GM12878 (cell line): ENCODE data around the gene MSH6. TPM values are rescaled to one million over a fixed set of nuclear protein-coding genes. Genes with fewer than 3 reads are reported as not detected.
A peak's percentile ranks its signal among the peaks of the same experiment; 100 is the strongest.

ENCODE experiments used
- CBFB ChIP-seq: IDR thresholded peaks from 2 replicates; pipeline ENCODE4 v1.6.1; 2016; ENCODE audit warnings: antibody characterized with exemption, low read depth
- CBX3 ChIP-seq: fragments of 200-600 bp; sonication (generic); IDR thresholded peaks from 2 replicates; pipeline ENCODE4 v1.6.1; 2016; ENCODE audit warnings: low read depth, borderline replicate concordance
- CBX5 ChIP-seq: sonication (generic); IDR thresholded peaks from 2 replicates; pipeline ENCODE4 v1.6.1; 2016; ENCODE audit warnings: low read depth, moderate library complexity, mild to moderate bottlenecking, inconsistent platforms
- EP300 ChIP-seq, 2 experiments: fragments of 150-350 bp in 1 of 2; IDR thresholded peaks; 2 replicates each; pipeline ENCODE4 v1.6.1; 2011 to 2012; ENCODE audit warnings: low read depth in 2 of 2, low read length in 2 of 2, borderline replicate concordance in 1 of 2, improper control_type of control experiment in 1 of 2, inconsistent platforms in 1 of 2; ENCODE audit not compliant: control insufficient read depth in 1 of 2
- GABPA ChIP-seq: IDR thresholded peaks from 2 replicates; pipeline ENCODE4 v1.6.1; 2014; ENCODE audit warnings: antibody characterized with exemption, low read depth, mild to moderate bottlenecking, inconsistent platforms
- IKZF2 ChIP-seq, 2 experiments: fragments of 450-650 bp; IDR thresholded peaks; 2 replicates each; pipeline ENCODE4 v1.6.1; 2017; ENCODE audit warnings: mild to moderate bottlenecking in 2 of 2, moderate library complexity in 2 of 2
- IRF4 ChIP-seq: IDR thresholded peaks from 2 replicates; pipeline ENCODE4 v1.6.1; 2011; ENCODE audit warnings: low read depth, low read length
- JUNB ChIP-seq: IDR thresholded peaks from 2 replicates; pipeline ENCODE4 v1.6.1; 2016; ENCODE audit warnings: antibody characterized with exemption, mild to moderate bottlenecking
- MEF2B ChIP-seq: fragments of 450-650 bp; IDR thresholded peaks from 2 replicates; pipeline ENCODE4 v1.6.1; 2018; ENCODE audit warnings: mild to moderate bottlenecking, moderate library complexity; ENCODE audit not compliant: partially characterized antibody, poor library complexity, severe bottlenecking
- MTA2 ChIP-seq: fragments of 450-650 bp; IDR thresholded peaks from 2 replicates; pipeline ENCODE4 v1.6.1; 2016; ENCODE audit warnings: low read depth, mild to moderate bottlenecking, moderate library complexity
- MXI1 ChIP-seq: fragments of 150-350 bp; IDR thresholded peaks from 2 replicates; pipeline ENCODE4 v1.6.1; 2011; ENCODE audit warnings: low read depth, mild to moderate bottlenecking, inconsistent platforms, low read length, improper control_type of control experiment
- NBN ChIP-seq: fragments of 450-650 bp; IDR thresholded peaks from 2 replicates; pipeline ENCODE4 v1.6.1; 2016
- PAX8 ChIP-seq: fragments of 450-650 bp; IDR thresholded peaks from 2 replicates; pipeline ENCODE4 v1.6.1; 2017; ENCODE audit warnings: mild to moderate bottlenecking, moderate library complexity
- RAD21 ChIP-seq: IDR thresholded peaks from 2 replicates; pipeline ENCODE4 v1.6.1; 2011; ENCODE audit warnings: mild to moderate bottlenecking, low read depth, low read length, moderate library complexity; ENCODE audit not compliant: insufficient read depth
- SUPT20H ChIP-seq: IDR thresholded peaks from 2 replicates; pipeline ENCODE4 v1.6.1; 2011; ENCODE audit warnings: low read depth, mild to moderate bottlenecking, low read length, moderate library complexity, borderline replicate concordance; ENCODE audit not compliant: control insufficient read depth
- TCF12 ChIP-seq: IDR thresholded peaks from 2 replicates; pipeline ENCODE4 v1.6.1; 2011; ENCODE audit warnings: low read depth, mild to moderate bottlenecking, low read length
- YY1 ChIP-seq: IDR thresholded peaks from 2 replicates; pipeline ENCODE4 v1.6.1; 2011; ENCODE audit warnings: low read depth, mild to moderate bottlenecking, low read length
- ZNF217 ChIP-seq: fragments of 450-650 bp; IDR thresholded peaks from 2 replicates; pipeline ENCODE4 v1.6.1; 2017; ENCODE audit warnings: antibody characterized with exemption, mild to moderate bottlenecking
- ZNF24 ChIP-seq: fragments of 450-650 bp; IDR thresholded peaks from 2 replicates; pipeline ENCODE4 v1.6.1; 2017; ENCODE audit warnings: antibody characterized with exemption, mild to moderate bottlenecking
- polyA plus RNA-seq, 11 experiments: library from polyadenylated mRNA; depleted of rRNA in 4 of 11; unstranded in 6 of 11; stranded (reverse) in 5 of 11; fragments of >200 nt; fragmentation: Nextera tagmentation in 4 of 11; fragmentation: Illumina TruSeq in 1 of 11; extraction: Ambion mirVana in 4 of 11; extraction: Trizol in 1 of 11; gene quantifications; 1 replicate in 1 of 11; 2 replicates in 10 of 11; pipeline versions ENCODE4 v1.2.1 to v1.2.3, GENCODE V29; 2011 to 2016; ENCODE audit warnings: inconsistent platforms in 2 of 11, missing spikeins in 2 of 11, low read depth in 1 of 11
- total RNA-seq, 4 experiments: library from RNA; depleted of rRNA in 3 of 4; stranded (reverse); fragments of >200 nt in 3 of 4; fragmentation: Illumina TruSeq in 1 of 4; extraction: Trizol in 1 of 4; gene quantifications; 2 replicates each; pipeline versions ENCODE4 v1.2.1 to v1.2.3, GENCODE V29; 2013 to 2021
- TF ChIP-seq, protein P1 (sequence below): fragments of 450-650 bp; IDR thresholded peaks from 2 replicates; pipeline ENCODE4 v1.6.1; 2017; ENCODE audit warnings: mild to moderate bottlenecking, low read depth, inconsistent platforms; ENCODE audit not compliant: poor library complexity, severe bottlenecking
- TF ChIP-seq, protein P2 (sequence below): fragments of 450-650 bp; IDR thresholded peaks from 2 replicates; pipeline ENCODE4 v1.6.1; 2017; ENCODE audit warnings: borderline replicate concordance
- TF ChIP-seq, protein P3 (sequence below): fragments of 450-650 bp; IDR thresholded peaks from 2 replicates; pipeline ENCODE4 v1.6.1; 2016; ENCODE audit warnings: mild to moderate bottlenecking
- TF ChIP-seq, protein P4 (sequence below): IDR thresholded peaks from 2 replicates; pipeline ENCODE4 v1.6.1; 2011; ENCODE audit warnings: low read depth, mild to moderate bottlenecking, low read length, moderate library complexity, borderline replicate concordance; ENCODE audit errors: extremely low read depth

The MSH6 gene
- total and polyA plus RNA-seq, 10 of the 15 experiments (the other 5 are each of a cell fraction or from before 2014, with no cell fraction given), result 12.4 to 108 (median 67.4) TPM

DNA sequence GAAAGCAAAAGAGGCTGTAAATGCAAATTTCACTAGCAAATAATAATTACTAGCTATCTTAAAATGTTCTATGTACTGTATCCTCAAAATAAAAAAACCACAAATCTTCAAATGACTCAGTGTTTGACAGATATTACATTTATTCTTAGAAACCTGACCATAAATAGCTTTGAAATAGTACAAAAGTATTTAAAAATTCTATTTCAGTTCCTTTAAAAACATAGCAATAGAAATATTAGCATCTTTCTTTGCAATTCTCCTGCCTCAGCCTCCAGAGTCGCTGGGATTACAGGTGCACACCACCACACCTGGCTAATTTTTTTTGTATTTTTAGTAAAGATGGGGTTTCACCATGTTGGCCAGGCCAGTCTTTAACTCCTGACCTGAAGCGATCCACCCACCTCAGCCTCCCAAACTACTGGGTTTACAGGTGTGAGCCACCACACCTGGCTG, 50.6 kb downstream of the MSH6 start (continued):
- TF ChIP-seq SUPT20H (no peak), MEF2B (peak; percentile 99), PAX8 (no peak), ZNF24 (no peak), ZNF217 (peak; percentile 91), MXI1 (0 out of 2 replicates have a peak, but pooled peaks have one; percentile 25), RAD21 (no peak), GABPA (0 out of 2 replicates have a peak, but pooled peaks have one; percentile 43), EP300 (IDR thresholded peaks at IDR 0.05; ENCODE audit: borderline replicate concordance in 1 of 2, control insufficient read depth in 1 of 2, low read depth in 2 of 2, low read length in 2 of 2) (peak in 1 of 2 experiments; percentile 84; a peak in 2 of 4 replicates), TCF12 (no peak), CBFB (peak; percentile 63; the same call in 1 of the 2 replicates), CBX5 (peak; percentile 77; the same call in 1 of the 2 replicates), IRF4 (no peak), MTA2 (peak; percentile 90), JUNB (peak; percentile 95), YY1 (no peak), NBN (peak; percentile 56), CBX3 (no peak), IKZF2 (IDR thresholded peaks at IDR 0.05) (peak; percentile 69 to 77)
- TF ChIP-seq, protein P1, sequence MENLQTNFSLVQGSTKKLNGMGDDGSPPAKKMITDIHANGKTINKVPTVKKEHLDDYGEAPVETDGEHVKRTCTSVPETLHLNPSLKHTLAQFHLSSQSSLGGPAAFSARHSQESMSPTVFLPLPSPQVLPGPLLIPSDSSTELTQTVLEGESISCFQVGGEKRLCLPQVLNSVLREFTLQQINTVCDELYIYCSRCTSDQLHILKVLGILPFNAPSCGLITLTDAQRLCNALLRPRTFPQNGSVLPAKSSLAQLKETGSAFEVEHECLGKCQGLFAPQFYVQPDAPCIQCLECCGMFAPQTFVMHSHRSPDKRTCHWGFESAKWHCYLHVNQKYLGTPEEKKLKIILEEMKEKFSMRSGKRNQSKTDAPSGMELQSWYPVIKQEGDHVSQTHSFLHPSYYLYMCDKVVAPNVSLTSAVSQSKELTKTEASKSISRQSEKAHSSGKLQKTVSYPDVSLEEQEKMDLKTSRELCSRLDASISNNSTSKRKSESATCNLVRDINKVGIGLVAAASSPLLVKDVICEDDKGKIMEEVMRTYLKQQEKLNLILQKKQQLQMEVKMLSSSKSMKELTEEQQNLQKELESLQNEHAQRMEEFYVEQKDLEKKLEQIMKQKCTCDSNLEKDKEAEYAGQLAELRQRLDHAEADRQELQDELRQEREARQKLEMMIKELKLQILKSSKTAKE, result peak; percentile 90
- TF ChIP-seq, protein P2, sequence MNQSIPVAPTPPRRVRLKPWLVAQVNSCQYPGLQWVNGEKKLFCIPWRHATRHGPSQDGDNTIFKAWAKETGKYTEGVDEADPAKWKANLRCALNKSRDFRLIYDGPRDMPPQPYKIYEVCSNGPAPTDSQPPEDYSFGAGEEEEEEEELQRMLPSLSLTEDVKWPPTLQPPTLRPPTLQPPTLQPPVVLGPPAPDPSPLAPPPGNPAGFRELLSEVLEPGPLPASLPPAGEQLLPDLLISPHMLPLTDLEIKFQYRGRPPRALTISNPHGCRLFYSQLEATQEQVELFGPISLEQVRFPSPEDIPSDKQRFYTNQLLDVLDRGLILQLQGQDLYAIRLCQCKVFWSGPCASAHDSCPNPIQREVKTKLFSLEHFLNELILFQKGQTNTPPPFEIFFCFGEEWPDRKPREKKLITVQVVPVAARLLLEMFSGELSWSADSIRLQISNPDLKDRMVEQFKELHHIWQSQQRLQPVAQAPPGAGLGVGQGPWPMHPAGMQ, result no peak
- TF ChIP-seq, protein P3, sequence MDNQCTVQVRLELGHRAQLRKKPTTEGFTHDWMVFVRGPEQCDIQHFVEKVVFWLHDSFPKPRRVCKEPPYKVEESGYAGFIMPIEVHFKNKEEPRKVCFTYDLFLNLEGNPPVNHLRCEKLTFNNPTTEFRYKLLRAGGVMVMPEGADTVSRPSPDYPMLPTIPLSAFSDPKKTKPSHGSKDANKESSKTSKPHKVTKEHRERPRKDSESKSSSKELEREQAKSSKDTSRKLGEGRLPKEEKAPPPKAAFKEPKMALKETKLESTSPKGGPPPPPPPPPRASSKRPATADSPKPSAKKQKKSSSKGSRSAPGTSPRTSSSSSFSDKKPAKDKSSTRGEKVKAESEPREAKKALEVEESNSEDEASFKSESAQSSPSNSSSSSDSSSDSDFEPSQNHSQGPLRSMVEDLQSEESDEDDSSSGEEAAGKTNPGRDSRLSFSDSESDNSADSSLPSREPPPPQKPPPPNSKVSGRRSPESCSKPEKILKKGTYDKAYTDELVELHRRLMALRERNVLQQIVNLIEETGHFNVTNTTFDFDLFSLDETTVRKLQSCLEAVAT, result peak; percentile 23; the same call in 1 of the 2 replicates
- TF ChIP-seq, protein P4, sequence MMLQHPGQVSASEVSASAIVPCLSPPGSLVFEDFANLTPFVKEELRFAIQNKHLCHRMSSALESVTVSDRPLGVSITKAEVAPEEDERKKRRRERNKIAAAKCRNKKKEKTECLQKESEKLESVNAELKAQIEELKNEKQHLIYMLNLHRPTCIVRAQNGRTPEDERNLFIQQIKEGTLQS, result no peak
